ENCODE data around the gene GINS2.

Gene GINS2

GRCh38 chr16:85712801-85713200 is 24.0 kb upstream of the GINS2 start:
- no peak overlapping the region for H3K9ac ChIP-seq
- H3K4me1 ChIP-seq: peaks cover 15 to 30% (median 29%) of the 10 kb centered on the region in 10 experiments
- H3K4me2 ChIP-seq: no peak overlapping the region
- no peaks in the 10 kb centered on the region for H3K27me3 ChIP-seq
- H3K27ac ChIP-seq: no peak overlapping the region
- peaks cover 6 to 14% (median 11%) of the 10 kb centered on the region in 11 experiments; a peak in 19 of 22 replicates for H3K9me3 ChIP-seq (replicated peaks in 1 of 11)
- peaks cover 0 to 30% (median 16%) of the 10 kb centered on the region in 11 experiments; a peak in 13 of 22 replicates for H3K36me3 ChIP-seq
- no peak for TF ChIP-seq Cebpa-rat (IDR thresholded peaks at IDR 0.05)
- no peak overlapping the region for H3K4me3 ChIP-seq
- peaks cover 0 to 32% (median 0%) of the 10 kb centered on the region in 11 experiments; a peak in 8 of 22 replicates for H4K20me1 ChIP-seq

GRCh38 chr16:85711982-85712587 is 23.3 kb upstream of the GINS2 start:
- no peak for TF ChIP-seq Cebpa-rat (IDR thresholded peaks at IDR 0.05)
- no peak overlapping the region for H3K4me2 ChIP-seq
- H3K4me1 ChIP-seq: peaks cover 7 to 23% (median 22%) of the 10 kb centered on the region in 10 experiments
- H4K20me1 ChIP-seq: peaks cover 0 to 30% (median 0%) of the 10 kb centered on the region in 11 experiments; a peak in 7 of 22 replicates
- H3K9me3 ChIP-seq (replicated peaks in 1 of 11): peaks cover 6 to 14% (median 11%) of the 10 kb centered on the region in 11 experiments; a peak in 19 of 22 replicates
- H3K27me3 ChIP-seq: no peaks in the 10 kb centered on the region
- no peak overlapping the region for H3K9ac ChIP-seq
- no peak overlapping the region for H3K27ac ChIP-seq
- no peak overlapping the region for H3K4me3 ChIP-seq
- H3K36me3 ChIP-seq: peaks cover 0 to 33% (median 16%) of the 10 kb centered on the region in 11 experiments; a peak in 13 of 22 replicates

GRCh38 chr16:85710732-85711131 is 22.0 kb upstream of the GINS2 start:
- no peak for TF ChIP-seq Cebpa-rat (IDR thresholded peaks at IDR 0.05)
- H4K20me1 ChIP-seq: peaks cover 0 to 21% (median 0%) of the 10 kb centered on the region in 11 experiments; a peak in 3 of 22 replicates
- H3K9ac ChIP-seq: no peak overlapping the region
- H3K27ac ChIP-seq: no peak overlapping the region
- H3K4me1 ChIP-seq: peaks cover 0 to 9% (median 8%) of the 10 kb centered on the region in 10 experiments; a peak in 16 of 20 replicates
- H3K27me3 ChIP-seq: no peaks in the 10 kb centered on the region
- H3K4me2 ChIP-seq: no peak overlapping the region
- H3K4me3 ChIP-seq: no peak overlapping the region
- peaks cover 0 to 39% (median 16%) of the 10 kb centered on the region in 11 experiments; a peak in 13 of 22 replicates for H3K36me3 ChIP-seq
- H3K9me3 ChIP-seq (replicated peaks in 1 of 11): peaks cover 6 to 14% (median 11%) of the 10 kb centered on the region in 11 experiments; a peak in 19 of 22 replicates

GRCh38 chr16:85709766-85710585 is 21.2 kb upstream of the GINS2 start:
- Histone ChIP-seq H3K4me1 (peaks cover 0 to 2% (median under 1%) of the 10 kb centered on the region in 10 experiments; a peak in 10 of 20 replicates), H3K36me3 (peaks cover 0 to 39% (median 16%) of the 10 kb centered on the region in 11 experiments; a peak in 13 of 22 replicates), H4K20me1 (peaks cover 0 to 20% (median 0%) of the 10 kb centered on the region in 11 experiments; a peak in 2 of 22 replicates), H3K27me3 (no peaks in the 10 kb centered on the region), H3K27ac (no peak overlapping the region), H3K9ac (no peak overlapping the region), H3K9me3 (replicated peaks in 1 of 11) (peaks cover 6 to 14% (median 11%) of the 10 kb centered on the region in 11 experiments; a peak in 19 of 22 replicates), H3K4me2 (no peak overlapping the region), H3K4me3 (no peak overlapping the region)
- no peak for TF ChIP-seq Cebpa-rat (IDR thresholded peaks at IDR 0.05)

- Histone ChIP-seq H3K9me3 (replicated peaks in 1 of 11) (peaks cover 6 to 14% (median 11%) of the 10 kb centered on the region in 11 experiments; a peak in 19 of 22 replicates), H4K20me1 (peaks cover 0 to 22% (median 0%) of the 10 kb centered on the region in 11 experiments; a peak in 2 of 22 replicates), H3K36me3 (peaks cover 0 to 39% (median 16%) of the 10 kb centered on the region in 11 experiments; a peak in 13 of 22 replicates), H3K27me3 (no peaks in the 10 kb centered on the region), H3K4me3 (no peak overlapping the region), H3K4me1 (no peaks in the 10 kb centered on the region), H3K27ac (no peak overlapping the region), H3K4me2 (no peak overlapping the region), H3K9ac (no peak overlapping the region)
- no peak for TF ChIP-seq Cebpa-rat (IDR thresholded peaks at IDR 0.05)
Measured at GRCh38 chr16:85708338-85708737, 19.6 kb upstream of the GINS2 start.

- H3K36me3 ChIP-seq: peaks cover 0 to 36% (median 15%) of the 10 kb centered on the region in 11 experiments; a peak in 13 of 22 replicates
- H3K9ac ChIP-seq: no peak overlapping the region
- H3K9me3 ChIP-seq (replicated peaks in 1 of 11): peaks cover 6 to 11% (median 9%) of the 10 kb centered on the region in 11 experiments; a peak in 19 of 22 replicates
- TF ChIP-seq Cebpa-rat (IDR thresholded peaks at IDR 0.05): no peak
- no peak overlapping the region for H3K4me2 ChIP-seq
- no peak overlapping the region for H3K27ac ChIP-seq
- H3K27me3 ChIP-seq: no peaks in the 10 kb centered on the region
- H4K20me1 ChIP-seq: peaks cover 0 to 22% (median 0%) of the 10 kb centered on the region in 11 experiments; a peak in 2 of 22 replicates
- H3K4me1 ChIP-seq: no peaks in the 10 kb centered on the region
- no peak overlapping the region for H3K4me3 ChIP-seq
Measured at GRCh38 chr16:85707528-85708095, 18.9 kb upstream of the GINS2 start.

- Histone ChIP-seq H4K20me1 (peaks cover 0 to 22% (median 0%) of the 10 kb centered on the region in 11 experiments; a peak in 2 of 22 replicates), H3K36me3 (peaks cover 0 to 26% (median 4%) of the 10 kb centered on the region in 11 experiments; a peak in 9 of 22 replicates), H3K27ac (no peak overlapping the region), H3K27me3 (no peaks in the 10 kb centered on the region), H3K9me3 (replicated peaks in 1 of 11) (no peaks in the 10 kb centered on the region), H3K4me2 (no peak overlapping the region), H3K4me1 (peaks cover 0 to 5% (median 0%) of the 10 kb centered on the region in 10 experiments; a peak in 2 of 20 replicates), H3K9ac (no peak overlapping the region), H3K4me3 (no peak overlapping the region)
- TF ChIP-seq Cebpa-rat (IDR thresholded peaks at IDR 0.05): no peak
Measured at GRCh38 chr16:85706449-85707034, 17.8 kb upstream of the GINS2 start.

All from BLaER1 treated with 17β-estradiol and CSF1 and Interleukin-3, amounts not matched to agents 10 nM and 100 nM (cell line).